GM23248 (cell line): ENCODE data around the gene ACAA1.

Experiments used
- EZH2 ChIP-seq: fragments of 200-600 bp; sonication (generic); IDR thresholded peaks from 2 replicates; pipeline ENCODE4 v1.6.1; 2018; ENCODE audit warnings: antibody characterized with exemption, mild to moderate bottlenecking; ENCODE audit not compliant: insufficient read depth, poor library complexity, severe bottlenecking
- EZH2phosphoT487 ChIP-seq: fragments of 200-600 bp; sonication (generic); IDR thresholded peaks from 2 replicates; pipeline ENCODE4 v1.6.1; 2018; ENCODE audit warnings: antibody characterized with exemption, moderate library complexity, mild to moderate bottlenecking, low read depth; ENCODE audit not compliant: insufficient read depth

DNA sequence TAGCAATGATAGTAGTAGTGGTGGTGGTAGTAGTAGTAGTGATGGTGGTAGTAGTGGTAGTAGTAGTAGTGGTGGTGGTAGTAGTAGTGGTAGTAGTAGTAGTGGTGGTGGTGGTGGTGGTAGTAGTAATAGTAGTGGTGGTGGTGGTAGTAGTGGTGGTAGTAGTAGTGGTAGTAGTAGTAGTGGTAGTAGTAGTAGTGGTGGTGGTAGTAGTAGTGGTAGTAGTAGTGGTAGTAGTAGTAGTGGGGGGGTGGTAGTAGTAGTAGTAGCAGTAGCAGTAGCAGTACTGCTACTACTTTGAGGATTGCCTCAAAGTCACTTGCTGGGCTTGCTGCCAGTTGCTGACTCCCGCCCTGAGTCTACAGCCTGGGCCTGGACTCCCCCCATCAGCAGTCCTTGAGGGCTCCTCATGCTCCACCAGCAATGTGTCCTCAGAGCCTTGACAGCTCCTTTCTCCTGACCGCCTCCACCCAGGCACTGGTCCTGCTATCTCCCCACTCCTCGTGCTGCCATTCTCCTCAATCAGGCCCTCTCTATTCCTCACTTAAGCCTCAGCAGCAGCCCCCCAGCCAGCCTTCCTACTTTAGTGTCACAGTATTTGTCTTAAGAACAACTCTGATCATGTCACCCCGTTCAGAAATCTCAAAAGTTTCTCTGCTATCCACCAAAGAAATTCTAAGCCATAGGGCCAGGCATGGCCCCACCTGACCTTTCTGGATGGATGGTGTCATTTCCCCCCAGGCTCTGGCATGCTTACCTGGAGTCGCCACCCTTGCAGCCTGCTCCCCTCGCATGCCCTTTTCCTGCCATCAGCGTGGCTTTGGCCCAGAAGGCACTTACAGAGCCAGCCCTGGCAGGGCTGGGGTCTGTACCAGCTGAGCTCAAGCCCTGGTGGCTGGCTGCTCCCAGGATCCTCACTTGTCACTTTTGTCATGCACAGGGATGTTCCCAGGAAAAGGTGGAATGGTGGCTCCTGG is 52.3 kb downstream of the ACAA1 start:
- TF ChIP-seq EZH2phosphoT487 (no peak), EZH2 (no peak)
